Endothelial cell of umbilical vein (primary cell): ENCODE results near the gene SMIM36. TPM values are rescaled to one million over a fixed set of nuclear protein-coding genes. Genes with fewer than 3 reads are reported as not detected.

Experiments used
- BruUV-seq: library from RNA; stranded (reverse); fragments of 400-500 nt; replicated peaks from 2 replicates; lab custom pipeline; 2021; lab: Mats Ljungman, UMichigan
- CTCF ChIA-PET: fragments of 300-600, 350-600 bp; sonication (Branson Sonifier 250); formaldehyde crosslinking; loops from one replicate; lab custom pipeline; 2021; ENCODE audit warnings: antibody characterized with exemption, inconsistent platforms; lab: Charles Lee
- POLR2A ChIA-PET: fragments of 300-600, 350-600 bp; sonication (Branson Sonifier 250); formaldehyde crosslinking; loops from one replicate; lab custom pipeline; 2021; ENCODE audit warnings: antibody characterized with exemption, inconsistent platforms; lab: Charles Lee
- DNase-seq: peaks from one replicate; pipeline ENCODE4 v3.0.0-alpha.2; 2011; ENCODE audit warnings: low read depth, low spot score
- FAIRE-seq: peaks from 2 replicates; lab custom pipeline; 2011; peaks lifted over from hg19 to GRCh38; lab: Jason Lieb, UNC
- H2AFZ ChIP-seq: 2 replicates; pipeline ENCODE4 v1.6.0; 2012; ENCODE audit warnings: low read depth, low read length, control low read depth, inconsistent platforms
- H3K27ac ChIP-seq: 2 replicates; pipeline ENCODE4 v1.5.1; 2011; ENCODE audit warnings: low read depth, mild to moderate bottlenecking, control low read depth, low read length, moderate library complexity; ENCODE audit not compliant: insufficient read depth
- H3K27me3 ChIP-seq, 2 experiments: 2 replicates each; pipeline versions ENCODE4 v1.6.0 to v1.6.1; 2011; ENCODE audit warnings: low read length in 2 of 2, mixed read lengths in 1 of 2; ENCODE audit not compliant: control insufficient read depth in 2 of 2, insufficient read depth in 2 of 2
- H3K36me3 ChIP-seq, 2 experiments: 2 replicates in 1 of 2; 3 replicates in 1 of 2; pipeline ENCODE4 v1.5.1; 2011; ENCODE audit warnings: low read length in 2 of 2, mild to moderate bottlenecking in 1 of 2, moderate library complexity in 1 of 2; ENCODE audit not compliant: control insufficient read depth in 2 of 2, insufficient read depth in 2 of 2; ENCODE audit errors: extremely low read depth in 1 of 2
- H3K4me1 ChIP-seq: 3 replicates; pipeline ENCODE4 v1.5.1; 2011; ENCODE audit warnings: mild to moderate bottlenecking, low read length; ENCODE audit not compliant: control insufficient read depth, insufficient read depth; ENCODE audit errors: extremely low read depth
- H3K4me2 ChIP-seq: 2 replicates; pipeline ENCODE4 v1.6.1; 2011; ENCODE audit warnings: low read length, control low read depth, mixed read lengths; ENCODE audit not compliant: insufficient read depth
- H3K4me3 ChIP-seq, 3 experiments: fragments of 200-600 bp in 1 of 3; sonication (generic), shearing (Covaris generic) in 1 of 3; replicated peaks in 1 of 3; 2 replicates each; pipeline ENCODE4 v1.5.1; 2011 to 2016; ENCODE audit warnings: control low read depth in 3 of 3, low read length in 3 of 3, mild to moderate bottlenecking in 2 of 3, inconsistent platforms in 1 of 3, low read depth in 1 of 3, moderate library complexity in 1 of 3; ENCODE audit not compliant: insufficient read depth in 1 of 3
- H3K79me2 ChIP-seq: 2 replicates; pipeline ENCODE4 v1.6.0; 2012; ENCODE audit warnings: low read length, inconsistent platforms; ENCODE audit not compliant: control insufficient read depth, insufficient read depth
- H3K9ac ChIP-seq: replicated peaks from 2 replicates; pipeline ENCODE3; 2011; ENCODE audit warnings: low read length, control low read depth; ENCODE audit not compliant: insufficient read depth; ENCODE audit errors: extremely low read depth
- H3K9me1 ChIP-seq: replicated peaks from 3 replicates; pipeline ENCODE4 v1.6.0; 2011; ENCODE audit warnings: mild to moderate bottlenecking, low read length; ENCODE audit not compliant: control insufficient read depth, insufficient read depth; ENCODE audit errors: extremely low read depth
- H3K9me3 ChIP-seq: replicated peaks from 2 replicates; pipeline ENCODE4 v1.5.1; 2012; ENCODE audit warnings: low read length, inconsistent platforms; ENCODE audit not compliant: control insufficient read depth, insufficient read depth
- H4K20me1 ChIP-seq: replicated peaks from 2 replicates; pipeline ENCODE3; 2011; ENCODE audit warnings: mild to moderate bottlenecking, low read length; ENCODE audit not compliant: control insufficient read depth, insufficient read depth; ENCODE audit errors: extremely low read depth
- CTCF ChIP-seq, 2 donors: IDR thresholded peaks; 1 replicate in 1 of 2; 2 replicates in 1 of 2; pipeline ENCODE4 v1.5.1; 2011; ENCODE audit warnings: low read length in 2 of 2, mild to moderate bottlenecking in 2 of 2, moderate library complexity in 2 of 2, control low read depth in 1 of 2, inconsistent platforms in 1 of 2, low read depth in 1 of 2; ENCODE audit not compliant: insufficient read depth in 1 of 2; ENCODE audit errors: extremely low read depth in 1 of 2
- EZH2 ChIP-seq: IDR thresholded peaks from 2 replicates; pipeline ENCODE4 v1.6.1; 2012; ENCODE audit warnings: borderline replicate concordance, low read depth, mild to moderate bottlenecking, moderate library complexity, low read length, inconsistent platforms; ENCODE audit not compliant: severe bottlenecking
- FOS ChIP-seq: IDR thresholded peaks from 2 replicates; pipeline ENCODE4 v1.6.1; 2011; ENCODE audit warnings: mild to moderate bottlenecking, low read length, moderate library complexity, borderline replicate concordance; ENCODE audit not compliant: insufficient read depth
- GATA2 ChIP-seq: IDR thresholded peaks from 2 replicates; pipeline ENCODE4 v1.7.0; 2011; ENCODE audit warnings: low read depth, mild to moderate bottlenecking, moderate library complexity, mixed read lengths, low read length; ENCODE audit not compliant: insufficient read length, insufficient read depth
- JUN ChIP-seq: IDR thresholded peaks from 2 replicates; pipeline ENCODE4 v1.6.1; 2011; ENCODE audit warnings: borderline replicate concordance, low read depth; ENCODE audit not compliant: insufficient read length, insufficient read depth
- MYC ChIP-seq: IDR thresholded peaks from one replicate; pipeline ENCODE4 v1.6.1; 2011; ENCODE audit warnings: mild to moderate bottlenecking, low read depth, low read length
- POLR2A ChIP-seq: IDR thresholded peaks from 2 replicates; pipeline ENCODE4 v1.6.1; 2012; ENCODE audit warnings: low read depth, mild to moderate bottlenecking, control low read depth, low read length
- POLR2AphosphoS5 ChIP-seq: IDR thresholded peaks from 2 replicates; pipeline ENCODE4 v1.6.1; 2012; ENCODE audit warnings: low read depth, mild to moderate bottlenecking, control low read depth, low read length, moderate library complexity; ENCODE audit not compliant: insufficient read depth
- dilution Hi-C: fragments of 300-500 bp; cut with MboI; formaldehyde crosslinking; loops from one replicate; pipeline ENCODE4 v1.15.0; 2019; ENCODE audit warnings: low sequenced_read_pairs; ENCODE audit not compliant: extremely low pct_ligation_motif_present
- intact Hi-C: fragments of 100-400 bp; cut with micrococcal nuclease; formaldehyde crosslinking; loops from one replicate; pipeline ENCODE4 v1.10.0; 2022
- polyA plus RNA-seq, 4 experiments: library from polyadenylated mRNA; depleted of rRNA in 3 of 4; stranded (reverse) in 3 of 4; unstranded in 1 of 4; fragments of >200 nt; gene quantifications; 2 replicates each; pipeline versions ENCODE4 v1.2.1 to v1.2.3, GENCODE V29; 2011 to 2012; ENCODE audit warnings: missing spikeins in 1 of 4
- total RNA-seq: library from RNA; stranded (reverse); gene quantifications from 2 replicates; pipeline ENCODE4 v1.2.3, GENCODE V29; 2021
- TF ChIP-seq, protein P1 (sequence below): IDR thresholded peaks from 2 replicates; pipeline ENCODE4 v1.6.1; 2011; ENCODE audit not compliant: insufficient read depth, insufficient read length

SMIM36 gene
- total and polyA plus RNA-seq, 2 donors (not counting 3 experiments of a cell fraction or from before 2014, with no cell fraction given): not detected

- Histone ChIP-seq H3K27me3 (no peaks in the 10 kb centered on the region), H3K4me2 (no peak overlapping the region), H4K20me1 (no peaks in the 10 kb centered on the region), H3K9me3 (no peaks in the 10 kb centered on the region), H3K36me3 (no peaks in the 10 kb centered on the region), H3K4me1 (peaks cover 9% of the 10 kb centered on the region), H3K79me2 (no peaks in the 10 kb centered on the region), H3K9me1 (no peaks in the 10 kb centered on the region), H3K27ac (peak overlapping the region; percentile 47), H2AFZ (peak overlapping the region; percentile 79), H3K9ac (no peak overlapping the region), H3K4me3 (no peak overlapping the region)
- dilution Hi-C loops: no loop called here
- FAIRE-seq: peak; percentile 85
- POLR2A ChIA-PET: no interaction called here
- TF ChIP-seq GATA2: no peak
- TF ChIP-seq JUN: no peak
- no peak for TF ChIP-seq CTCF (IDR thresholded peaks at IDR 0.05; ENCODE audit: extremely low read depth in 1 of 2, insufficient read depth in 1 of 2, low read depth in 1 of 2, low read length in 2 of 2)
- no peak for TF ChIP-seq POLR2A
- TF ChIP-seq MYC: peak; percentile 91
- TF ChIP-seq, protein P1, sequence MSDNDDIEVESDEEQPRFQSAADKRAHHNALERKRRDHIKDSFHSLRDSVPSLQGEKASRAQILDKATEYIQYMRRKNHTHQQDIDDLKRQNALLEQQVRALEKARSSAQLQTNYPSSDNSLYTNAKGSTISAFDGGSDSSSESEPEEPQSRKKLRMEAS: peak; percentile 69
- TF ChIP-seq POLR2AphosphoS5: peak; percentile 48
- peak; percentile 70 for TF ChIP-seq FOS
- no peak for TF ChIP-seq EZH2
- no TSS peak for BruUV-seq
- DNase-seq: peak; percentile 64
- intact Hi-C loops: loop anchor here (2.0 kb wide), 1 partner anchor 31 kb away; the partner anchor contains the start of gene MMD
- CTCF ChIA-PET: interaction anchor here (0.6 to 1.7 kb wide), 2 partner anchors 11 to 62 kb away, joined by 3 to 6 read pairs; no protein-coding TSS in a partner anchor
These were observed 59.0 kb downstream of the SMIM36 start for GRCh38 chr17:55452139-55452790.
